Forelimb muscle (tissue), 1 donor: ENCODE data around the gene RAG1. TPM values are rescaled to one million over a fixed set of nuclear protein-coding genes. Genes with fewer than 3 reads are reported as not detected.

ENCODE experiments used
- DNase-seq: peaks from one replicate; pipeline ENCODE4 v3.0.0-alpha.2; 2013; ENCODE audit warnings: low read depth
- polyA plus RNA-seq: library from polyadenylated mRNA; unstranded; fragments of 120-200 nt; gene quantifications from one replicate; pipeline ENCODE4 v1.2.1, GENCODE V29; 2013; ENCODE audit not compliant: insufficient read length

Gene RAG1
- polyA plus RNA-seq, 1 donor: 10.2 TPM

- no peak for DNase-seq
Measured at GRCh38 chr11:36590513-36590912, 22.7 kb downstream of the RAG1 start.

- no peak for DNase-seq
Measured at GRCh38 chr11:36591433-36591832, 23.6 kb downstream of the RAG1 start.

GRCh38 chr11:36594316-36594989 lies 26.6 kb downstream of the RAG1 start, which contains the start of gene IFTAP:
TSS of gene IFTAP (plus strand) at chr11:36594502. CDS start at chr11:36610104, 15,602 bp downstream.
- peak; percentile 95 for DNase-seq

GRCh38 chr11:36596880-36597279 lies 29.1 kb downstream of the RAG1 start:
- no peak for DNase-seq

GRCh38 chr11:36598051-36598450 lies 30.2 kb downstream of the RAG1 start, which contains the start of gene RAG2:
TSS of gene RAG2 (minus strand) at chr11:36598236. CDS start at chr11:36594168, 4,068 bp downstream.
- no peak for DNase-seq

- no peak for DNase-seq
Measured at GRCh38 chr11:36600180-36600579, 32.4 kb downstream of the RAG1 start.

GRCh38 chr11:36601155-36601554 lies 33.3 kb downstream of the RAG1 start:
- no peak for DNase-seq

- no peak for DNase-seq
Measured at GRCh38 chr11:36602135-36602534, 34.3 kb downstream of the RAG1 start.

GRCh38 chr11:36605221-36606216 lies 37.7 kb downstream of the RAG1 start:
- DNase-seq: no peak

GRCh38 chr11:36608491-36609199 lies 40.8 kb downstream of the RAG1 start:
- DNase-seq: no peak

- no peak for DNase-seq
Measured at GRCh38 chr11:36609383-36609782, 41.6 kb downstream of the RAG1 start.

- no peak for DNase-seq
Measured at GRCh38 chr11:36615826-36616225, 48.0 kb downstream of the RAG1 start.

GRCh38 chr11:36617543-36618362 lies 49.9 kb downstream of the RAG1 start:
- no peak for DNase-seq

- DNase-seq: no peak
Measured at GRCh38 chr11:36618363-36619047, 50.7 kb downstream of the RAG1 start.

- DNase-seq: peak; percentile 4
Measured at GRCh38 chr11:36619502-36619901, 51.7 kb downstream of the RAG1 start.

- no peak for DNase-seq
Measured at GRCh38 chr11:36620246-36620645, 52.4 kb downstream of the RAG1 start.

- DNase-seq: no peak
Measured at GRCh38 chr11:36622431-36623136, 54.8 kb downstream of the RAG1 start.

GRCh38 chr11:36623494-36623893 lies 55.7 kb downstream of the RAG1 start:
- DNase-seq: no peak

GRCh38 chr11:36627006-36627405 lies 59.2 kb downstream of the RAG1 start:
- DNase-seq: no peak

GRCh38 chr11:36627471-36627870 lies 59.7 kb downstream of the RAG1 start:
- DNase-seq: no peak
